ENCODE measurements around the gene ANKRD37.

Gene ANKRD37

GRCh38 chr4:185421366-185422124 is 24.9 kb downstream of the ANKRD37 start:
- Mint-ChIP-seq H3K36me3 (peaks cover 28% of the 10 kb centered on the region), H3K9me3 (no peaks in the 10 kb centered on the region), H3K4me1 (peaks cover 25% of the 10 kb centered on the region), H3K27me3 (peaks cover 3% of the 10 kb centered on the region), H3K27ac (no peak overlapping the region), H3K4me3 (no peak overlapping the region)
- CTCF ChIA-PET = no interaction called here
- DNase-seq = no peak

GRCh38 chr4:185424905-185425646 is 28.4 kb downstream of the ANKRD37 start:
- DNase-seq = no peak
- H3K27me3 Mint-ChIP-seq = peaks cover 7% of the 10 kb centered on the region
- peak overlapping the region; percentile 78 for H3K4me3 Mint-ChIP-seq
- CTCF ChIA-PET = interaction anchor here (0.6 to 1.1 kb wide), 3 partner anchors 23 to 1141 kb away, joined by 3 read pairs; no protein-coding TSS in a partner anchor
- peak overlapping the region; percentile 97 for H3K27ac Mint-ChIP-seq
- peaks cover 14% of the 10 kb centered on the region for H3K36me3 Mint-ChIP-seq
- peaks cover 25% of the 10 kb centered on the region for H3K4me1 Mint-ChIP-seq
- no peaks in the 10 kb centered on the region for H3K9me3 Mint-ChIP-seq

- CTCF ChIA-PET = interaction anchor here (0.6 kb wide), 1 partner anchor 242 kb away, joined by 3 read pairs; no protein-coding TSS in a partner anchor
- H3K27ac Mint-ChIP-seq = peak within 1 kb of the TSS; percentile 97
- H3K36me3 Mint-ChIP-seq = peaks cover 14% of the 10 kb centered on the region
- H3K27me3 Mint-ChIP-seq = peaks cover 7% of the 10 kb centered on the region
- DNase-seq = peak; percentile 90
- no peaks in the 10 kb centered on the region for H3K9me3 Mint-ChIP-seq
- H3K4me3 Mint-ChIP-seq = peak within 1 kb of the TSS; percentile 78
- peaks cover 25% of the 10 kb centered on the region for H3K4me1 Mint-ChIP-seq
Measured at GRCh38 chr4:185425647-185426352, 29.2 kb downstream of the ANKRD37 start, which contains the start of gene UFSP2. Gene UFSP2 (minus strand): TSS chr4:185425964. CDS start chr4:185425868, 96 bp downstream.

GRCh38 chr4:185426960-185427688 is 30.5 kb downstream of the ANKRD37 start:
- Mint-ChIP-seq H3K27ac (no peak overlapping the region), H3K4me3 (no peak overlapping the region), H3K36me3 (peaks cover 3% of the 10 kb centered on the region), H3K9me3 (no peaks in the 10 kb centered on the region), H3K4me1 (peaks cover 25% of the 10 kb centered on the region), H3K27me3 (peaks cover 7% of the 10 kb centered on the region)
- CTCF ChIA-PET = no interaction called here
- DNase-seq = no peak

GRCh38 chr4:185429660-185430059 is 33.0 kb downstream of the ANKRD37 start:
- peaks cover 11% of the 10 kb centered on the region for H3K4me1 Mint-ChIP-seq
- DNase-seq = no peak
- H3K27ac Mint-ChIP-seq = no peak overlapping the region
- H3K4me3 Mint-ChIP-seq = no peak overlapping the region
- peaks cover 17% of the 10 kb centered on the region for H3K27me3 Mint-ChIP-seq
- no peaks in the 10 kb centered on the region for H3K36me3 Mint-ChIP-seq
- CTCF ChIA-PET = no interaction called here
- no peaks in the 10 kb centered on the region for H3K9me3 Mint-ChIP-seq

GRCh38 chr4:185435466-185435865 is 38.8 kb downstream of the ANKRD37 start:
- Mint-ChIP-seq H3K27me3 (peaks cover 10% of the 10 kb centered on the region), H3K27ac (no peak overlapping the region), H3K36me3 (no peaks in the 10 kb centered on the region), H3K4me3 (no peak overlapping the region), H3K4me1 (no peaks in the 10 kb centered on the region), H3K9me3 (no peaks in the 10 kb centered on the region)
- CTCF ChIA-PET = interaction anchor here (1.0 kb wide), 1 partner anchor 297 kb away, joined by 4 read pairs; no protein-coding TSS in a partner anchor
- DNase-seq = no peak

- H3K27me3 Mint-ChIP-seq = peaks cover 7% of the 10 kb centered on the region
- no peak overlapping the region for H3K4me3 Mint-ChIP-seq
- H3K9me3 Mint-ChIP-seq = no peaks in the 10 kb centered on the region
- no peak overlapping the region for H3K27ac Mint-ChIP-seq
- H3K4me1 Mint-ChIP-seq = no peaks in the 10 kb centered on the region
- CTCF ChIA-PET = no interaction called here
- no peaks in the 10 kb centered on the region for H3K36me3 Mint-ChIP-seq
- DNase-seq = no peak
Measured at GRCh38 chr4:185437809-185438208, 41.2 kb downstream of the ANKRD37 start.

GRCh38 chr4:185441479-185441878 is 44.8 kb downstream of the ANKRD37 start:
- CTCF ChIA-PET = interaction anchor here (0.8 kb wide), 1 partner anchor 346 kb away, joined by 3 read pairs; no protein-coding TSS in a partner anchor
- no peaks in the 10 kb centered on the region for H3K36me3 Mint-ChIP-seq
- no peaks in the 10 kb centered on the region for H3K9me3 Mint-ChIP-seq
- H3K27me3 Mint-ChIP-seq = no peaks in the 10 kb centered on the region
- no peak overlapping the region for H3K4me3 Mint-ChIP-seq
- no peak for DNase-seq
- H3K27ac Mint-ChIP-seq = no peak overlapping the region
- H3K4me1 Mint-ChIP-seq = no peaks in the 10 kb centered on the region

- no peaks in the 10 kb centered on the region for H3K9me3 Mint-ChIP-seq
- CTCF ChIA-PET = no interaction called here
- H3K4me1 Mint-ChIP-seq = no peaks in the 10 kb centered on the region
- no peaks in the 10 kb centered on the region for H3K36me3 Mint-ChIP-seq
- no peak overlapping the region for H3K27ac Mint-ChIP-seq
- H3K27me3 Mint-ChIP-seq = peaks cover 1% of the 10 kb centered on the region
- no peak for DNase-seq
- no peak overlapping the region for H3K4me3 Mint-ChIP-seq
Measured at GRCh38 chr4:185445209-185445608, 48.6 kb downstream of the ANKRD37 start.

All from activated naive CD4-positive, alpha-beta T cell treated with anti-CD3 and anti-CD28 coated beads, Interleukin-2, amount 10 ng/mL, durations not matched to agents 7 days and 5 days (primary cell).